ENCODE results near the gene DOK6. TPM values are rescaled to one million over a fixed set of nuclear protein-coding genes. Genes with fewer than 3 reads are reported as not detected.

The DOK6 gene
- total RNA-seq, 1 experiment from 2014 or later = 0.52 TPM

DNA sequence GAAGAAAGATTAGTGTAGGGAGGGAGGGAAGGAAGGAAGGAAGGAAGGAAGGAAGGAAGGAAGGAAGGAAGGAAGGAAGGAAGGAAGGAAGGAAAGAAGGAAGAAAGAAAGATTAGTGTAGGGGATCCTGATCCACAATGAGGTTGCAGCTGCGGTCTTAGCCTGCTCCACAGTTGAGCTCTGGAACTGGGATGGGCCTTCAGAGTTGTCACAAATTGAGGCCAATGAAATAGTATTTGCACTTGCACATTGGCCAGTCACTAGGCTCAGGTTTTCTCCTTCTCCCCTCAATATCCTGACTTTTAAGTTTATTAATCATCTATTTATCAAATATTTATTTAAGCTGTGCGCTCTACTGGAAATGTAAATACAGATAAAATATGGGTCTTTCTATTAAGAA is 34.3 kb downstream of the DOK6 start:
- no peak for DNase-seq (ENCODE audit: low read depth)

DNA sequence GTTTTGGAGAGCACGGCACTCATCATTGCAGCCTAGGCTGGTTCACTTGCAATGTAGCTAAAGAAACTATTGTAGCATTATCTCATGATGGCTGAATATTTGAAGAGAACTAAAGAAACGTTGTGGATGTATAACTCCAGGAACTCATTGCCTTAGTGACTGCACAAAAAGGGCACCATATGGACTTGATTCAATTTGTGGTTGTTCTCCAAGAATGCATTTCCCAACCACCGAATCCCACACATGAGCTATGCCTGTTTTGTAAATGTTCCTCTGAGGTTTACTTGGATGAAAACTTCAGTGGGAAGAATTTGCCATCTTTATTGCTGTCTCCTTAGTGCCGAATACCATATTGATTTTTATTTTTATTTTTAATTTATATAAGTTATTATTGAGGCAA is 43.5 kb downstream of the DOK6 start:
- peak; percentile 4 for DNase-seq (ENCODE audit: low read depth)

DNA sequence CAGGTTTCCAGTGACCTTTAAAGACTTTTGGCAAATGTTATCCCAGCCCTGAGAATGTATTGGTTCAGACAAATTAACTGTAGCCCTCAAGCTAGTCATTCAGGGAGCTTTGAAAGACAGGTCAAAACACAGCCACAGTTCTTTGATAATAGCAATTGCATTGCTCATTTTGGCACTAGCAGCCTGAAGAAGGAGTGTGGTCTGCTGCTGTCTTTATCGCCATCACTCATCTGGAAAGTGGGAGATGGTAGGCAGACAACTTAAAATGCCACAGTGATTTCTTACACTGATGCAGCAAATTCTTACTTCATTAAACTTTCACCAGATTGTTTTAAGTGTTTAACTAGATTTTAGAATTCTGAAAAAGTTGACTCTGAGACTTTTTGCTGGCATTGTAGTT is 47.2 kb downstream of the DOK6 start:
- DNase-seq (ENCODE audit: low read depth) = peak; percentile 43

DNA sequence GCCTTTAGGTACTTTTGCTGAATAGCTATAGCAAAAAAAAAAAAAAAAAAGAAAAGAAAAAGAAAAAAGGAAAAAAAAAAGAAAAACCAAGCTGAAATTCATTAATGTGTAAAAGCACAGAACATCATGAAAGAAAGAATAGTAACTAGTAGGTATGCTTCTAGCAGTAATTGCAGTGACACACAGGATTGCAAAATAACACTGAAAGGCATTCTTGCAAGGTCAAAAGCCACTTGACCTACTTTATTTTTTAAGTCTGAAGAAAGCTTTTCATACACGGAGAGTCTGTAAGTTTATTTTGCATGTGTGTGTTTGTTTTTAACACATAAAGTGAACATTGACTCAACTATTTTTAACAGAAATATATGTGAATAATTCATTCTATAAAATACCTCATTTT is 54.4 kb downstream of the DOK6 start:
- DNase-seq (ENCODE audit: low read depth) = no peak

DNA sequence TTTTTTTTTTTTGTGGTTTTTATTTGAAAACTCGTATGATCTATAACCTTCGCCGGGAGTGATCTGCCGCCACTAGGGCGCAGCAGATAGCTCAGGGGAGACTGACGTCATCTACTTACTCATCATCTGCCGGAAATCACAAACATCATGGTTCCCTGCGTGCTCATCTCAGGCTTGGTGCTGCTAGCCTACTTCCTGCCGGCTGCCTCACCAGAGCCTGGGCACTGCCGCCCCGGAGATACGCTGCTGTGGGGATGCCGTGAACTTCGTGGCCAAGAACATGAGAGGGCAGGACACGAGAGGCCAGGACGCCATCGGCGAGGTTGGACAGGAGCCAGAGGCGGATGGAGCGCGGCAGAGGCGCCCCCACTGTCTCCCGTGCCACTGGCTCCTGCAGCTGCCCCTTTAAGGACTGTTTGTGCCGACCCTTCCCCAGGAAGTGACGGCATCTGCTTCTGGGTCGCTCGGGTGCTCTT is 68.8 kb downstream of the DOK6 start:
- peak; percentile 27 for DNase-seq (ENCODE audit: low read depth)

DNA sequence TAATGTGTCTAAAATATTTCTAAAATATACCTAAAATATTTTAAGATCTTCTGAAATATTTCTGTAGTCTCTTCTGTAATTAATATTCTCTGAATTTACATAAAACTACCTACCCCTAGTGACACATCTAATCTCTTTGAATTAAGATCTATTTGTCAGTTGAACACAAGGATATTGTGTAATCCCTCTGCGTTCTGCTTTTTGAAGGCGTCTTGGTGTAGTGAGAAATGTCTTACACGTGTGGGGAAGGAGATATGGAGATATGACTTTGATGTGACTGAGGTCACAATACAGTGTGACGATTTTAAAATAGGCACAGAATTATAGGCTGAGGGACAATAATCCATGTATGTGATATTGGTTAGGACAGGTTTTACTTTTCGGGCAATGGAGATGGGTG is 79.8 kb downstream of the DOK6 start:
- no peak for DNase-seq (ENCODE audit: low read depth)

DNA sequence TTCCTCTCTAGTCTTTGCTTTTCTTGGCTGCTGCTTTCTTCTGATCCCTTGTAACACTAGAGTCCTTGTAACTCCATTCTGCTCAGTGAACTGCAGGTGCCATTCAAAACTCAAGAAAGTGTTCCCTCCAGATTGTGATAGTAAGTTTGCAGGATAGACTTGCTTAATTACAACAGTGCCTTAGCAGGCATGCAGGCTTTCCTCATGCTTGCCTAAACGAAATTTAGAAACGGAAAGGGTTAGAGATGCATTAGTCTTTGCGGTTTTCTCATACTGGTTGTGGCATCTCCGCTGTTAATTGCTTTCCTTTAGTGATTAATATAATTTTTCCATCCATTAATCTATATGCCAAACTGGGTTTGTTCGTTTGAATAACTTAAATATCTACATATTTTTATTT is 82.9 kb downstream of the DOK6 start:
- DNase-seq (ENCODE audit: low read depth) = no peak

DNA sequence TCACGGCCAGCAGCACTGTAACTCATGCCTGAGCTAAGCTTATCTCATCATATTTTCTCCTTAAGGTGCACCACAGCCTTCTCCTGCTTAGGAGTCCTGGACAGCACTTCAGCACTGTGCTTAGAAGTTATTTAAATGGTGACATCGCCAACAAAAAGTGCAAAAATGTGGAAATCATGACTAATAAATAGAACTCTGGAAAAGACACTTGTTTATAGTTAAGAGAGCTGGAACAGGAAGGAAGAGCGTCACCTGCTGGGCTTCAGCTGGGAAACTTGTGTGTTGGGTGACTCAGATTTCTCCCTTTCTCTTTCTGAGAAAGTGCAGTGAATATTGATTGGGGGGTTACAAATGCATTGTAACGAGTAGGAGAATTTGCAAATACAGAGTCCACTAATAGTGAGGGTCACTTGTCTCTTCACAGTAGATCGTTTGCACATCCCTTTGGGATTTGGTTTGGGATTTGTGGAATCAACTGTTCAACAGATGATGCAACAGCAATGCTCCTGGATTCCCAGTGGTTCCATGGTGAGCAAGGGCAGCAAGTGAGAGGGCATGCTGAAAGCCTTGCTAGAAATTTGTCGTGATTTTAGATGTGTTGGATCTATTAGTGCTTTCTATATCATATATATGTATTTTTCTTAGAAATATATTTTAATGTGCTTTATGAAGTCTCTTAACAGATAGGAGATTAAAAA is 84.2 kb downstream of the DOK6 start:
- peak; percentile 51 for DNase-seq (ENCODE audit: low read depth)

DNA sequence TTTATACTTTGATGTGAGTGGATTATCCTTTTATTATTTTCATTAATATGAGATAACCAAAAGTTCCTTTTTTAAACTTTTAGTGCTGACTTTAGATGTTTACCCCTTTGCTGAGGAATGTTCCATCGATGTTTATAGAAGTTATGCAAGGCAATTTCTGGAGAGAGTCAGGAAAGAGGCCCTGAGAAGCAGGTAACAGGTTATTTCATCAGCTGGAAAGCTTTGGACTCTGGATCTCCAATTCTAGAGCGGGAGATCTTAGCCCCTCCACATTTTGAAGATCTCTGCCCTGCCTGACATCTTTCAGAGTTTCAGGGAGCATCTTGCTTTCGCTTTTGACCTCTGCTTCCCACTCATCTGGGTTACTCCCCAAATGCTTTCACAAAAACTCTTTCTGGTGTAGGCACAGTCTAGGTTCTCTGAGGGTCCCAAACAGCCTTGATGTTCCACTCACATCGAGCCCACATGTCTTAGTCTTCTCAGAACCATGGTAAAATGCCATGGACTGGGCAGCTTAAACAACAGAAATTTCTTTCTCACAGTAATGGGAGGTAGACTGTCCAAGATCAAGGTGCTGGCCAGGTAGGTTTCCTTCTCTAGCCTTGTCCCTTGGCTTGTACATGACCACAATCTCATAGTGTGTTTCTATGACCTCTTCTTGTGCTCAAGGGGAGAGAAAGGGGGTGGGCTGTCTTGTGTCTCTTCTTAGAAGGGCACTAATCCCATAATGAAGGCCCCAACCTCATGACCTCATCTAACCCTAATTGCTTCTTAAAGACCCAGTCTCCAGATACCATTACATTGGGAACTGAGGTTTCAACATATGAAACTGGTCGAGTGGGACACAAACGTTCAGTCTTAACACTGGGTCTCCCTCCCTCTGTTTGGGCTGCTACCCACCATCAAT is 87.1 kb downstream of the DOK6 start:
- no peak for DNase-seq (ENCODE audit: low read depth)

DNA sequence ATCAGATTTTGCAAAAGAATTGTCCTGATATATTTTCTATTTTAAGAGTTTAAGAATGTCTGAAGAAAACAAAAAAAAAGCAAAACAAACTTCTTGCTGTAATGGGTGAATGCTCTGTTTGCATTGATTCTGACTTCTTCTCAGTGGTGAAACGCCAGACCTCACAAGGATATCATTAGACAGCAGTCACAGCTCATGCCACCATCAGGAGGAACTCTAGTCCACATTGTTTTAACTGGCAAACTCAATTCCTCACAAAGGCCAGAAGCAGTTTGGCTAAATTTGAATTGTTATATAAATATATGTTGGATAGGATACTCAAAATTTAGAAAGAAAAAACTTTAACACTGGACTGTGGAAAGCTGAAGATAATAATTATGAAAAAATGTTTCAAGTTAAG is 89.4 kb downstream of the DOK6 start:
- no peak for DNase-seq (ENCODE audit: low read depth)

DNA sequence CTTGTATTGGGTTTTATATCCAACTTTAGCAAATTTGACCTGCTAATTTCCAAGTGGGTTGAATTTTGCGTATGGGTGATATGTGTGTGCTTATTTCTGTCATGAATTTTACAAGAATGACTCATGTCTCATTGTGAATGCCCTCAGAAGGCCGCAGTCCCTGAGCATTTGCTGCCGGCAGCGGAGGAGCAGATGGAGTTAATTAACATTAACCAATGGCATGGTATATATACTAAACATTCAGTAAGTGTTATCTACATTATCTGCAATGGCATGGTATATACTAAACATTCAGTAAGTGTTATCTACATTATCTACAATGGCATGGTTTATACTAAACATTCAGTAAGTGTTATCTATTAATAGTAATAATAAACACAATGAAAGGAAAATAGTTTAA is 90.1 kb downstream of the DOK6 start:
- DNase-seq (ENCODE audit: low read depth) = peak; percentile 64

DNA sequence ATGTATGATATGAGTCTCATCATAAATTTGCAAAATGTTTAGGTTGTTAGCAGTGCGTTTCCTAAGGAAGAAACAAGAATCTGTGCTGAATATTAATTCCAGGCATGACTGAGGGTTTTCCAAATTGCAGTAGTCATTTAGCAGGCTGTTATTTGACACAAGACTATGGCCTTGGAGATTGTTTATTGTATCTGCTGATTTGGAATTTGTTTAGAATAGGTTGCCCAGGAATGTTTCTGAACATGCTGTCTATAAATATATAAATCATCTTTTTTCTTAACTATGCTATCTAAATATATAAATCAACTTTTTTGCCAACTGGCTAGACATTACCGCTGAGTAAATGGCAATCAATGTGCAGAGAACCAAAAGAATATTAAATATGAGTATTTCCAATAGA is 90.9 kb downstream of the DOK6 start:
- DNase-seq (ENCODE audit: low read depth) = no peak

DNA sequence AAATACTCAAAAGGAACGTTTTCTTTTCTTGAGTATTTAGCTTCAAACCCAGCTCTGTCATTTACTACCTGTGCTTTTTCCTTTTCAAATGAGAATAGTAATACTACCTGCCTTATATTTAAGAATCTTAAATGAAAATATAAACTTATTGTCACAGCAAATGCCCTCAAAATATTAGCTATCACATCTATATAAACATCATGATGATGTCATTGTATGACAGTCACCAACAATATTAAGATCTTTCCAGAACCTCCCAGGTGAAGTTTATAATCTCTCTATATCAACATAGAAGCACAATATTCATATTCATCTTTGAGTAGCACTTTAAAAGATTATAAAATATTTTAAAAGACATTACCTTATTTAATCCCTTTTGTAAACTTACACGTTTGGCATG is 92.2 kb downstream of the DOK6 start:
- DNase-seq (ENCODE audit: low read depth) = no peak

DNA sequence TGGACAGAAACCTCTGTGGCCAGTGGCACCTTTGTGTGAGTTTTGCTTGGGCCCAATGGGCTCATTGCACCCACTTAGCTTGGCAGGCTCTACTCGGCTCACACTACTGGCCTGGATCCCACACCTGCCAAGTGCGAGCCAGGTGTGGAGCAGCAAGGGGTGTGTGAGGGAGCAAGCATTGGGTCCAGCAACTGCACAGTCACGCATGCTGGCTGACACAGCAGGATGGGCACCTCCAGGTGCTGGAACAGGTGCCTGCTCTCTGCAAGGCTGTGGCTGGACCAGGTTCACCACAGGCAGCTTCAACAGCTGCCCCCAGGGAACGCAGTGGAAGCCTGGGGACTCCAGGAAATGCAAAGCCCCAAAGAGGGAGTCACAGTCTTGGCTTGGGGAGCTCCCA is 94.2 kb downstream of the DOK6 start:
- no peak for DNase-seq (ENCODE audit: low read depth)

DNA sequence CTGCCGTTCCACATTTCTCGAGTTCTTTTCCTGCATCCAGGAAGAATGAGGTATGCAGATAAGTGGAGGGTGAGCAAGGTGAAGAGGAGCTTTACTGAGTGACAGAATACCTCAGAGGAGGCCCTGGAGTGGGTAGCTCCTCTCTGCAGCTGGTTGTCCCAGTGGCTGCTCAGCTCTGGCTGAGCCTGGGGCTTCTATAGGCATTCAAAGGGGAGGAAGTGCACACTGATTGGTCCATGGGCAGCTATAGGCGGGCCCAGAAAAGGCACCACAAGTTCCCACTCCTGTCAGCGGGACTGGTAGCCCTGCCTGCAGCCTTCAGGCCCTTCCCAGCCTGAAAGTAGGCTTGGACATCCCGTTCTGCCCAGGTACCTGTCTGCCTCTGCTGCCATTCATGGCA is 94.7 kb downstream of the DOK6 start:
- no peak for DNase-seq (ENCODE audit: low read depth)

DNA sequence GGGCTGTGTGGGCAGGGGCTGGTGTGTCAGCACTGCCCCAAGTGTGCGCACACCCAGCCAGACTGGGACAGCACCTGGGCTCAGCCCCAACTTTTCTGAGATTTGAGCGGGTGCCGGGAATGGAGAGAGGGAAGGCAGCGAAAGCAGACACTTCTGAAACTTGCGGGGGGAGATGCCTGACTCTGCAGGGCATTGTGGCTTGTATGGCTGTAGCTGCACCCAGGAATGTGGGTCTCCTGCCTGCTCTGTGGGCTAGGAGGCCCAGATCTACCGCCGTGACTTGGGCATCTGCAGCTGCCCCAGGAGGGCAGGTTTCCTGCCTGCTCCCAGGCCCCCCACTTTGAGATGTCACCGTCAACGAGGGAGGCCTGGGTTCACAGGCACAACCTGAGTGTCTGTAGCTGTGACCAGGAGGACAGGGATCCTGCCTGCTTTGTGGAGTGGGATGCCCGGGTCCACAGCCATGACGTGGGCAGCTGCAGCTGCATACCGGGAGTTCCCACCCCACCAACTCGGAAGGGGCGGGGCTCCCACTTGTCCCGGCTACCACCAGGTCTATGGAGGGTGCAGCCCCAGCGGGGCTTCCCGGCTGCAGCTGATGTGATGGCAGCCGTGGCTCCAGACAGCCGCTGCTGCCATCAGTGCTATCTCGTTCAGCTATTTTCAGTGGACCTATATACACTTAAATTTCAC is 95.3 kb downstream of the DOK6 start:
- no peak for DNase-seq (ENCODE audit: low read depth)

DNA sequence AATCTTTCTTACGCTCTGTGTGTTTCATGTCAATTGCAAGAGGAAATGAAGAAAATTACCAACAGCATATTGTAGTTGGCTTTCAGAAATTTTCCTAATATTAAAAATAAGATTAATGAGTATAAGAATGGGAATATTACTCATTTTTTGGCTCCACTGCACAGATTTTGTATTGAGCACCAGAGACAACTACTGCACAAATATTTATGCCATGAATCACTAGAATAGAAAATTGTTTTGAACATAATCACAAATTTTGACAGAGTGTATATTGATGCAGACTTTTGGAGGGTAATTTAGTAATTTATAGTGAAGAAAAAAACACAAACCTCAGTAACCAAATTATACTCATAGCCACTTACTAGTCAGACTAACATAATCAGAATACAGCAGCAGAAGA is 118.3 kb downstream of the DOK6 start:
- peak; percentile 8 for DNase-seq (ENCODE audit: low read depth)

DNA sequence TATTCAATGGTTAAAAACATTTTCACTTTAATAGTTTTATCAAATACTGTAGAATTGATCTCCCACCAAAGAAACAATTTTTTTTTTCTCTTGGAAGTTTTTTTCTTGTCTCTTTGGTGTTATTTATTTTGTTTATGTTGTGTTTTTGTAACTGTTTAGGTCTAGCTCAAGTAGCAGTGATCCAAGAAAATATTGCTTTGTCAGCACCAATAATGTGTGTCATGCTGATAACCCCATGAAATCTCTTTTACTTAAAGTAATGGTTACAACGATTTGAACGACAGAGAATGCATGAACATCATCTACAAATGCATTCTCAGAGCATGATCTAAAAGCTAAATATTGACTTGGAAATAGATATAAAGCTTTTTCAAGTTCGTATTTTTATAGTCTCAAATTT is 122.9 kb downstream of the DOK6 start:
- DNase-seq (ENCODE audit: low read depth) = no peak

DNA sequence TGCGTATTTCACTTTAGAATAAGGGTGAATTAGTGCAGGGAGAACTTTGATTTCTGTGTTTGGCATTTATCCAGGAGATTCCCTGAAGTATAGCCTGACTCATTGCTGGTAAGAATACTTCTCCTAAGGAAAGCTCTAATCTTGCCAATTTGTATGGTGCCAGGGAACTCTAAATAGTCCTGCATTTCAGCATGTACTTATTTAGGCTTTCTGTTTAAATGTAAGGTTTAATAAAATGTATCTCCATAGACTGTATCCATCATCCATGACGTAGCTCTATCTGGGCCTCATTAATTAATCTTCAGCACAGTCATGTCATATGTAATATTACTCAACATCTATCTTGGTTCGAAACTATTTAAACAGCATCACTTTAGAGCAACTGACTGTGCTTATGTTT is 127.7 kb downstream of the DOK6 start:
- peak; percentile 46 for DNase-seq (ENCODE audit: low read depth)

DNA sequence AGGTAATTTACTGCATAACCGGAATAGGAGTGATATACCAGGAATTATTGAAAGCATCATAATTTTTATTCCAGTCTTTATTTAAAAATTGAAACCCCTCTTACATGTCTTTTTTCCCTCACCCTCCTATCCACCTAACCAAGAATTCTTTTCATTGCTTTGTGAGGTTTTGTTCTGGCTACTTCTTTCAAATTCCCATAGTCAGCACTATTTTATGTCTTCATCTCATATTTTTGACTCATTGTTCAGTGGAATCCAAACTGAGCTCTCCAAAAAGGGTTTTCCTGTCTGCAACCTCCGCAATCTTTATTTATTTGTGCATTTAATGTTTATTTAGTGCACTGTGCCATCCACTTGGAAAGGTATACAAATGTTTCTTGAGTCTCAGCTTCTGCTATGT is 128.5 kb downstream of the DOK6 start:
- DNase-seq (ENCODE audit: low read depth) = no peak

DNA sequence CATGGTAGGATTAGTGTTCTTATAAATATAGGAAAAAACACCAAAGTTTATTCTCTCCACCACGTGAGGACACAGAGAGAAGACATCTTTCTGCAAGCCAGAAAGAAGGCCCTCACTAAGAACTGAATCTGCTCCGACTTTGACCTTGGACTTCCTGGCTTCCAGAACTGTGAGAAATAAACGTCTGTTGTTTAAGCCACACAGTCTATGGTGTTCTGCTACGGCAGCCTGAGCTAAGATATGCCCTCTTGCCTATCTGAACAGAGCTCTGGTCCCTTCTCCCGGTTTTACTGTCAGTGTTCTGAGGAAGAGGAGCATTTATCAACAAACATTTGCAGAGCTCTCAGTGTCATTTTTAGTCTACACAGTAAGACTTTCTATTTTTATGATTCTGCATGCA is 131.3 kb downstream of the DOK6 start:
- peak; percentile 5 for DNase-seq (ENCODE audit: low read depth)

DNA sequence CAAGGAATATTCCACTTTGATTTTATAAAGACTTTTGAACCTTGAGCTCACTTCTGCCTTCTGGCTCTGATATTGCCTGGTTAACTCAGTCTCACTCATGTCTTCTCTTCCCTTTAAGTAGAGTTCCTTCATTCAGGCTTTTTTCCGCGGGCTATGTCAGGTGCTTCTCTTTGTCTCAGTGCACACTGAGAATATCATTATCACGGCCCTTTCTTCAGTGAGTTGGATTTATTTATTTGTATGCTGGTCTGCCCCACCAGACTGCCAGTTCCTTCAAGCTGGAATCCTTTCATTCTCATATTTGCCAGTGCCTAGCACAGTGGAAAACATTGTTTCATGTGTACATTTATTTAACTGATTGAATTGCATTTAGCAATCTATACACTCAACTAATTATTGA is 136.5 kb downstream of the DOK6 start:
- DNase-seq (ENCODE audit: low read depth) = no peak

DNA sequence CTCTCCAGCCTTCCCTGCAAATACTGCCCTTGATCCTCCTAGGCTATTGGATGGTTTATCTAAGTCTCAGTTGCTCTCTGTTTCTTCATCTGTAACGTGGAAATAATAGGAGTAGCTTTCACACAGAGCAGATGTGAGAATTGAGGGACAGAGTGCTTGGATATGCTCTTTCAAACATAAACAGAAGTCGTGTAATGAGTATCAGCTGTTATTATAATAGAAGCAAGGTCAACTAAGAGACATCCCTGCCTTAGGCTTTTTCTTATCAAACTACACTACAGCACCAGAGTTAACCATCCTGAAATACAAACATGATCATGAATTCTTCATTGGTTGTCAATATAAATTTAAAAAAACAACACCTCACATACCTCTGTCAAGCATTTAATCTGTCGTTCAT is 138.2 kb downstream of the DOK6 start:
- DNase-seq (ENCODE audit: low read depth) = no peak
